Spleen (tissue), 11 donors: Measurements from ENCODE around the gene MRGPRD. TPM values are rescaled to one million over a fixed set of nuclear protein-coding genes. Genes with fewer than 3 reads are reported as not detected.

Experiments
- DNase-seq: peaks from one replicate; pipeline ENCODE4 v3.0.0-alpha.2; 2020
- H3K27ac ChIP-seq, 8 donors: fragments of 200-600 bp; sonication (generic) in 7 of 8; 1 replicate in 4 of 8; 2 replicates in 4 of 8; pipeline versions ENCODE4 v1.5.0 to v1.8.0; 2016 to 2021; ENCODE audit warnings: inconsistent platforms in 4 of 8, mild to moderate bottlenecking in 4 of 8, moderate library complexity in 1 of 8
- H3K27me3 ChIP-seq, 7 donors: fragments of 200-600 bp; sonication (generic) in 6 of 7; replicated peaks in 1 of 7; 1 replicate in 4 of 7; 2 replicates in 3 of 7; pipeline versions ENCODE4 v1.5.0 to v1.8.0; 2016 to 2021; ENCODE audit warnings: inconsistent platforms in 3 of 7, mild to moderate bottlenecking in 1 of 7
- H3K36me3 ChIP-seq, 6 donors: fragments of 200-600 bp; sonication (generic) in 5 of 6; 1 replicate in 4 of 6; 2 replicates in 2 of 6; pipeline versions ENCODE4 v1.5.0 to v1.8.0; 2016 to 2021; ENCODE audit warnings: inconsistent platforms in 2 of 6
- H3K4me1 ChIP-seq, 6 donors: fragments of 200-600 bp; sonication (generic) in 5 of 6; 1 replicate in 3 of 6; 2 replicates in 3 of 6; pipeline versions ENCODE4 v1.5.0 to v1.8.0; 2016 to 2021; ENCODE audit warnings: inconsistent platforms in 3 of 6
- H3K4me3 ChIP-seq, 8 donors: fragments of 200-600 bp; sonication (generic) in 7 of 8; 1 replicate in 4 of 8; 2 replicates in 4 of 8; pipeline versions ENCODE4 v1.5.0 to v1.8.0; 2016 to 2021; ENCODE audit warnings: inconsistent platforms in 4 of 8, mild to moderate bottlenecking in 4 of 8, moderate library complexity in 2 of 8
- H3K9me3 ChIP-seq, 8 donors: fragments of 200-600 bp; sonication (generic) in 7 of 8; 1 replicate in 4 of 8; 2 replicates in 4 of 8; pipeline versions ENCODE4 v1.5.0 to v1.8.0; 2016 to 2021; ENCODE audit warnings: inconsistent platforms in 4 of 8
- POLR2A ChIP-seq, 3 donors: fragments of 450-650 bp; IDR thresholded peaks; one replicate each; pipeline ENCODE4 v1.5.1; 2017; ENCODE audit warnings: antibody characterized with exemption in 3 of 3, mild to moderate bottlenecking in 1 of 3
- POLR2AphosphoS5 ChIP-seq, 3 donors: sonication (generic); formaldehyde crosslinking; IDR thresholded peaks; one replicate each; pipeline ENCODE4 v1.5.1; 2017; ENCODE audit warnings: antibody characterized with exemption in 3 of 3
- WGBS, 5 donors: extraction: QIAGEN DNeasy Blood & Tissue Kit in 3 of 5; methylation state at CpG; one replicate each; pipeline versions ENCODE4 v1.1.5 to v1.1.7; 2013 to 2018; 5-methylcytosine and 5-hydroxymethylcytosine counted together
- intact Hi-C: fragments of 100-400 bp; cut with DNase I; formaldehyde crosslinking; loops from one replicate; pipeline ENCODE4 v1.15.0; 2023; ENCODE audit warnings: low total_unique reads
- polyA plus RNA-seq, 3 donors: library from polyadenylated mRNA; stranded (reverse); fragments of 200-250 nt; gene quantifications; one replicate each; pipeline ENCODE4 v1.2.1, GENCODE V29; 2013
- total RNA-seq, 7 donors: library from RNA; depleted of rRNA in 3 of 7; stranded (reverse); fragments of >200 nt in 3 of 7; fragmentation: NEBNext Ultra II Directional in 4 of 7; extraction: Animal tissue kit (Norgen Biotek cat#: 25700) in 4 of 7; gene quantifications; one replicate each; pipeline versions ENCODE4 v1.1.0 to v1.2.1, GENCODE V29; 2016 to 2021
- TF ChIP-seq, protein P1 (sequence below), 11 experiments: fragments of 200-600 bp in 7 of 11; fragments of 450-650 bp in 4 of 11; sonication (generic) in 4 of 11; IDR thresholded peaks in 8 of 11; conservative IDR thresholded peaks in 3 of 11; 1 replicate in 7 of 11; 2 replicates in 4 of 11; pipeline versions ENCODE4 v1.4.0 to v1.8.0; 2016 to 2021; ENCODE audit warnings: antibody characterized with exemption in 11 of 11, inconsistent platforms in 4 of 11, mild to moderate bottlenecking in 1 of 11
- donor health status: healthy with polysubstance abuse.
- donor health status: DM: no; HTN: no; CAD: no; lungs with moderate emphysema.
- donor health status: DM: no; HTN: no; CAD: no.
- donor health status: Bipolar disorder and iron deficiency.
- donor health status: healthy.
- donor health status: DM: no; HTN: no; CAD: no.
- donor health status: DM: yes; HTN: yes; CAD: no.

The MRGPRD gene
- total and polyA plus RNA-seq, 10 donors, result not detected

DNA sequence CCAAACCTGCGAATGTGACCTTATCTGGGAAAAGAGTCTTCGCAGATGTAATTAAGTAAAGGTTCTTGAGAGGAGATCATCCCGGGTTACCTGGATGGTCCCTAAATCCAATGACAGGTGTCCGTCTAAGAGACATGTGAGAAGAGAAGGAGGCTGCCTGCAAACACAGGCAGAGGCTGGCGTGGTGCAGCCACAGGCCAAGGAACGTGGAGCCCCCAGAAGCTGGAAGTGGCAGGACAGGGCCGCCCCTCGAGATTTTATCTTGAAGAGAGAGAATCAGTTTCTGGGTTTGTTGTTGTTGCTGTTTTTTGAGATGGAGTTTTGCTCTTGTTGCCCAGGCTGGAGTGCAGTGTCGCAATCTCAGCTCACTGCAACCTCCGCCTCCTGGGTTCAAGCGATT lies 33.6 kb downstream of the MRGPRD start:
- TF ChIP-seq POLR2AphosphoS5 (IDR thresholded peaks at IDR 0.05), result no peak
- TF ChIP-seq, protein P1, sequence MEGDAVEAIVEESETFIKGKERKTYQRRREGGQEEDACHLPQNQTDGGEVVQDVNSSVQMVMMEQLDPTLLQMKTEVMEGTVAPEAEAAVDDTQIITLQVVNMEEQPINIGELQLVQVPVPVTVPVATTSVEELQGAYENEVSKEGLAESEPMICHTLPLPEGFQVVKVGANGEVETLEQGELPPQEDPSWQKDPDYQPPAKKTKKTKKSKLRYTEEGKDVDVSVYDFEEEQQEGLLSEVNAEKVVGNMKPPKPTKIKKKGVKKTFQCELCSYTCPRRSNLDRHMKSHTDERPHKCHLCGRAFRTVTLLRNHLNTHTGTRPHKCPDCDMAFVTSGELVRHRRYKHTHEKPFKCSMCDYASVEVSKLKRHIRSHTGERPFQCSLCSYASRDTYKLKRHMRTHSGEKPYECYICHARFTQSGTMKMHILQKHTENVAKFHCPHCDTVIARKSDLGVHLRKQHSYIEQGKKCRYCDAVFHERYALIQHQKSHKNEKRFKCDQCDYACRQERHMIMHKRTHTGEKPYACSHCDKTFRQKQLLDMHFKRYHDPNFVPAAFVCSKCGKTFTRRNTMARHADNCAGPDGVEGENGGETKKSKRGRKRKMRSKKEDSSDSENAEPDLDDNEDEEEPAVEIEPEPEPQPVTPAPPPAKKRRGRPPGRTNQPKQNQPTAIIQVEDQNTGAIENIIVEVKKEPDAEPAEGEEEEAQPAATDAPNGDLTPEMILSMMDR (IDR thresholded peaks at IDR 0.05 in 8 of 11, conservative IDR thresholded peaks at IDR 0.05 in 3 of 11), result no peak
- TF ChIP-seq POLR2A (IDR thresholded peaks at IDR 0.05), result no peak
- no peaks in the 10 kb centered on the region for H3K9me3 ChIP-seq
- H3K36me3 ChIP-seq, result peaks cover 0 to 2% (median 0%) of the 10 kb centered on the region in 6 donors
- H3K4me1 ChIP-seq, result no peaks in the 10 kb centered on the region
- no peak for DNase-seq
- intact Hi-C loops, result no loop called here
- peaks cover 0 to 29% (median 0%) of the 10 kb centered on the region in 7 donors for H3K27me3 ChIP-seq
- H3K27ac ChIP-seq, result no peak overlapping the region
- no peak overlapping the region for H3K4me3 ChIP-seq
- 73 to 87% (median 84%) methylated on average over 11 of the region's 11 CpGs for WGBS, 5 donors

DNA sequence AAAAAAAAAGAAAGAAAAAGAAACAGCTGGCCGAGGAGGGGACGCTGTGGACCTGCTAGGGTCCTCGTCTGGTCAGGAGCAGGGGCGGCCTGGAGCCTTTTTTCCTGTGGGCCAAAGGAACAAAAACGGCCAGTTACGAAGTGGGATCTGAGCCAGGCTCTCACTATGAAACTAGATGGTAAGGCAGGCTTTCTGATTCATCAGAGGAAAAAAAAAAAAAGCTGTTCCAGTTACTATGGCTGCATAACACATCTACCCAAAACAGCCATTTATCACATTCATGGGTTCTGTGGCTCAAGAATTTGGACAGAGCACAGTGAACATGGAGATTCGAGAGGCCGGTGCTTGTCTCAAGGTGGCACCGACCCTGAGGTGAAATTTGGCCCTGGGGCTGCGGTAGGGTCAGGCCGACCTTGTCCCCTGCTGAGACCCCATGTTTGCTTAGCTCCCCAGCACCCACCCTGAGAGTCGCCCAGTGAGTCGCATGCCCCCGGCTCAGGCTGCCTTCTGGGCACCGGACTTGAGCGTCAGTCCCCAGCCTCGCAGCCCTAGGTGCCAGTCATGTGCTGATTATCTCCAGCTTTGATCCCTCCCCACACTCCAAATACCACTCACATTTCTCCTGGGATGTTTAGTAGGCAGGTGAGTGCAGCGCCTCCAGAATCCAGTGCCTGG lies 34.2 kb downstream of the MRGPRD start:
- peaks cover 0 to 23% (median 0%) of the 10 kb centered on the region in 7 donors for H3K27me3 ChIP-seq
- H3K36me3 ChIP-seq, result peaks cover 0 to 8% (median 0%) of the 10 kb centered on the region in 6 donors
- H3K9me3 ChIP-seq, result no peaks in the 10 kb centered on the region
- no peak overlapping the region for H3K27ac ChIP-seq
- H3K4me1 ChIP-seq, result no peaks in the 10 kb centered on the region
- H3K4me3 ChIP-seq, result no peak overlapping the region
- WGBS, 5 donors, result 78 to 86% (median 84%) methylated on average over 17 to 18 of the region's 18 CpGs
- TF ChIP-seq POLR2A (IDR thresholded peaks at IDR 0.05) (no peak), POLR2AphosphoS5 (IDR thresholded peaks at IDR 0.05) (peak in 1 of 3 donors; percentile 11)
- TF ChIP-seq, protein P1 (IDR thresholded peaks at IDR 0.05 in 8 of 11, conservative IDR thresholded peaks at IDR 0.05 in 3 of 11), result no peak
- DNase-seq, result peak; percentile 35
- intact Hi-C loops, result no loop called here

DNA sequence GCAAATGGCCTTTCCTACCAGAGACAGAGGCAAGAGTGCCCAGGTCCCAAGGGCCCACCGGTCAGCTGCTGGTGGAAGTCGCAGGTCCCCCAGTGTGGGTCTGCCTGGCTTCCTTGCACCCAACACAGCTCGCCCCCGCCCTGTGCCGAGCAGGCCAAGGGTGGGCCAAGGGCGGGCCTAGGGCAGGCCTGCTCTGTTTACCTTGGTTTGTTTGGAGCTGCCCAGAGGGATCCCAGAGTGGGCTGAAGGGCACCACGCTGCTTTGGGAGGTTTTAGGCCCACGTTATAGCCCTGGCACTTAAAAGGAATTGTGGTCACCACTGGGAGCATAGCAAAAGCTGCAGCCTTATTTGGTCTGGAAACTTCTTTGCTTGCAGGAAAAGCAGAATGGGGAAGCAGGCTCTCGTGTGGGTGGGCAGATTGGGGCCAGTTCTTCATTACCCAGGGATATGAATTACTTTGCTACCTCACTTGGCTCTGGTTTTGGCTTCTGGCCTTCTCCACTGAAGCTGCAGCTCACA lies 38.0 kb downstream of the MRGPRD start:
- TF ChIP-seq, protein P1 (IDR thresholded peaks at IDR 0.05 in 8 of 11, conservative IDR thresholded peaks at IDR 0.05 in 3 of 11), result no peak
- peak in 1 of 3 donors; percentile 8 for TF ChIP-seq POLR2AphosphoS5 (IDR thresholded peaks at IDR 0.05)
- WGBS, 5 donors, result 53 to 82% (median 69%) methylated on average over 5 to 9 of the region's 9 CpGs
- H3K27ac ChIP-seq, result peak overlapping the region in 1 of 8 donors; percentile 26

DNA sequence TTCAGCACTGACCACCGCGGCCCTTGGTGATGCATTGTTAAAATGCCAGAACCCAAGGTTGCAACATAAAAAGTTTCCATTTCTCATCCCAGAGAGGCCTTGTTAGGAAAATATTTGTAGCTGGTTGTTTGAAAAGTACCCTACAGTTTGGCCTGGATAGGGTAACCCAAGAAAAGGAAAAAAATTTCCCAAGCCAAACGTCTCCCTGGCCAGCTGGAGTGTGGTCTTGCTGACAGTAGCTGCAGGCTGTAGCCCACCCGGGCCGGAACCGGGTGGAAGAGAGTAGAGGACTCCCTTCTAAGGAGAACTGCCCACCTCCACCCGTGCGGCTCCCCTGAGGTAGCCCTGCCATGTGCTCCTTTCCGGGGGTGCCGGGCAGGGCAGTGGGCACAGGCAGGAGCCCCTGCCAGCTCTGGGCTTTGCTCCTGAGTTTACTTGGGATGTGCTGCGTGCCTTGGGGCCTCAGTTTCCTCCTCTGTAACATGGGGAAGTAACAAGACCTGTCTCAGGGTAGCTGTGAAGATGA lies 38.6 kb downstream of the MRGPRD start:
- WGBS, 5 donors, result 80 to 89% (median 81%) methylated on average over 10 to 11 of the region's 11 CpGs
- TF ChIP-seq, protein P1 (IDR thresholded peaks at IDR 0.05 in 8 of 11, conservative IDR thresholded peaks at IDR 0.05 in 3 of 11), result no peak
- TF ChIP-seq POLR2A (IDR thresholded peaks at IDR 0.05) (no peak), POLR2AphosphoS5 (IDR thresholded peaks at IDR 0.05) (no peak)
- H3K27ac ChIP-seq, result peak overlapping the region in 1 of 8 donors; percentile 26
- H3K4me1 ChIP-seq, result no peaks in the 10 kb centered on the region
- no peak overlapping the region for H3K4me3 ChIP-seq
- H3K36me3 ChIP-seq, result peaks cover 0 to 52% (median 32%) of the 10 kb centered on the region in 6 donors
- H3K9me3 ChIP-seq, result no peaks in the 10 kb centered on the region
- no peaks in the 10 kb centered on the region for H3K27me3 ChIP-seq
- DNase-seq, result peak; percentile 61
- intact Hi-C loops, result no loop called here

More for the DNA sequence above, 38.0 kb downstream of the MRGPRD start:
- H3K27me3 ChIP-seq, result no peaks in the 10 kb centered on the region
- intact Hi-C loops, result no loop called here
- H3K9me3 ChIP-seq, result no peaks in the 10 kb centered on the region
- peak; percentile 69 for DNase-seq
- no peak overlapping the region for H3K4me3 ChIP-seq
- H3K4me1 ChIP-seq, result no peaks in the 10 kb centered on the region
- H3K36me3 ChIP-seq, result peaks cover 0 to 45% (median 25%) of the 10 kb centered on the region in 6 donors
